Astrocyte (in vitro differentiated cells and primary cell): Measurements from ENCODE around the gene BTN3A1. TPM values are rescaled to one million over a fixed set of nuclear protein-coding genes. Genes with fewer than 3 reads are reported as not detected.

Experiments used
- DNase-seq: peaks from one replicate; pipeline ENCODE4 v3.0.0-alpha.2; 2010; ENCODE audit warnings: low read depth
- FAIRE-seq: peaks from 2 replicates; lab custom pipeline; 2011; peaks lifted over from hg19 to GRCh38; lab: Jason Lieb, UNC
- H2AFZ ChIP-seq: 2 replicates; pipeline ENCODE4 v1.6.0; 2012; ENCODE audit warnings: low read depth, low read length, inconsistent platforms
- H3K27ac ChIP-seq: 2 replicates; pipeline ENCODE4 v1.5.1; 2011; ENCODE audit warnings: low read depth, low read length, inconsistent platforms
- H3K27me3 ChIP-seq: 2 replicates; pipeline ENCODE4 v1.6.0; 2011; ENCODE audit warnings: low read length, inconsistent platforms; ENCODE audit not compliant: insufficient read depth
- H3K36me3 ChIP-seq: 2 replicates; pipeline ENCODE4 v1.5.1; 2011; ENCODE audit warnings: low read length, inconsistent platforms; ENCODE audit not compliant: insufficient read depth
- H3K4me1 ChIP-seq: 2 replicates; pipeline ENCODE4 v1.5.1; 2011; ENCODE audit warnings: low read length, inconsistent platforms; ENCODE audit not compliant: insufficient read depth
- H3K4me2 ChIP-seq: 2 replicates; pipeline ENCODE4 v1.6.0; 2012; ENCODE audit warnings: low read length, inconsistent platforms
- H3K4me3 ChIP-seq: 2 replicates; pipeline ENCODE4 v1.5.1; 2011; ENCODE audit warnings: low read depth, mild to moderate bottlenecking, low read length, inconsistent platforms; ENCODE audit not compliant: insufficient read depth
- H3K79me2 ChIP-seq: 2 replicates; pipeline ENCODE4 v1.6.0; 2012; ENCODE audit warnings: mild to moderate bottlenecking, low read length, inconsistent platforms; ENCODE audit not compliant: insufficient read depth
- H3K9ac ChIP-seq: 2 replicates; pipeline ENCODE4 v1.6.0; 2012; ENCODE audit warnings: mild to moderate bottlenecking, low read length, inconsistent platforms
- H3K9me3 ChIP-seq: 2 replicates; pipeline ENCODE4 v1.5.1; 2012; ENCODE audit warnings: low read depth, mild to moderate bottlenecking, low read length, inconsistent platforms; ENCODE audit not compliant: insufficient read depth
- H4K20me1 ChIP-seq: 2 replicates; pipeline ENCODE4 v1.6.0; 2012; ENCODE audit warnings: low read length, inconsistent platforms; ENCODE audit not compliant: insufficient read depth
- H3K27ac Mint-ChIP-seq: one replicate; pipeline ENCODE4 v1.8.0; 2021; ENCODE audit warnings: mild to moderate bottlenecking, mixed read lengths; ENCODE audit not compliant: unreplicated experiment
- H3K27me3 Mint-ChIP-seq: one replicate; pipeline ENCODE4 v1.8.0; 2021; ENCODE audit warnings: low read depth, mixed read lengths; ENCODE audit not compliant: unreplicated experiment
- H3K36me3 Mint-ChIP-seq: one replicate; pipeline ENCODE4 v1.8.0; 2021; ENCODE audit warnings: low read depth, mixed read lengths; ENCODE audit not compliant: unreplicated experiment
- H3K4me1 Mint-ChIP-seq: one replicate; pipeline ENCODE4 v1.8.0; 2021; ENCODE audit warnings: low read depth, mixed read lengths; ENCODE audit not compliant: unreplicated experiment
- H3K4me3 Mint-ChIP-seq: one replicate; pipeline ENCODE4 v1.8.0; 2021; ENCODE audit warnings: mild to moderate bottlenecking, moderate library complexity, mixed read lengths; ENCODE audit not compliant: unreplicated experiment
- H3K9me3 Mint-ChIP-seq: one replicate; pipeline ENCODE4 v1.8.0; 2021; ENCODE audit warnings: mild to moderate bottlenecking, mixed read lengths; ENCODE audit not compliant: unreplicated experiment
- CTCF ChIP-seq: IDR thresholded peaks from 2 replicates; pipeline ENCODE4 v1.5.1; 2011; ENCODE audit warnings: low read depth, mild to moderate bottlenecking, inconsistent platforms, low read length, moderate library complexity; ENCODE audit not compliant: insufficient read depth
- EZH2 ChIP-seq: IDR thresholded peaks from 2 replicates; pipeline ENCODE4 v1.6.1; 2012; ENCODE audit warnings: mild to moderate bottlenecking, low read length, inconsistent platforms; ENCODE audit not compliant: insufficient read depth
- total RNA-seq: library from RNA; stranded (reverse); gene quantifications from 2 replicates; pipeline ENCODE4 v1.2.1, GENCODE V29; 2021

The BTN3A1 gene
- total RNA-seq, 1 donor from 2014 or later: 22.2 TPM

- Histone ChIP-seq H3K79me2 (no peaks in the 10 kb centered on the region), H3K4me2 (no peak overlapping the region), H3K27me3 (no peaks in the 10 kb centered on the region), H3K4me1 (peaks cover 10% of the 10 kb centered on the region), H3K9me3 (no peaks in the 10 kb centered on the region), H2AFZ (no peak overlapping the region), H4K20me1 (no peaks in the 10 kb centered on the region), H3K4me3 (no peak overlapping the region), H3K27ac (no peak overlapping the region), H3K36me3 (no peaks in the 10 kb centered on the region), H3K9ac (no peak overlapping the region)
- no peak for DNase-seq
- Mint-ChIP-seq H3K36me3 (peaks cover 15% of the 10 kb centered on the region), H3K9me3 (peaks cover 11% of the 10 kb centered on the region), H3K27me3 (no peaks in the 10 kb centered on the region), H3K4me3 (no peak overlapping the region), H3K4me1 (peaks cover 3% of the 10 kb centered on the region), H3K27ac (no peak overlapping the region)
- TF ChIP-seq EZH2: no peak
- TF ChIP-seq CTCF: no peak
- no peak for FAIRE-seq
These were observed 35.5 kb downstream of the BTN3A1 start for GRCh38 chr6:26437550-26437949.

- DNase-seq: no peak
- Mint-ChIP-seq H3K4me3 (no peak overlapping the region), H3K27me3 (no peaks in the 10 kb centered on the region), H3K4me1 (peaks cover 3% of the 10 kb centered on the region), H3K27ac (no peak overlapping the region), H3K36me3 (peaks cover 15% of the 10 kb centered on the region), H3K9me3 (peaks cover 11% of the 10 kb centered on the region)
- TF ChIP-seq EZH2 (no peak), CTCF (no peak)
- no peaks in the 10 kb centered on the region for H4K20me1 ChIP-seq
- peaks cover 7% of the 10 kb centered on the region for H3K4me1 ChIP-seq
- H3K36me3 ChIP-seq: no peaks in the 10 kb centered on the region
- no peak overlapping the region for H3K9ac ChIP-seq
- H3K9me3 ChIP-seq: no peaks in the 10 kb centered on the region
- no peak for FAIRE-seq
- no peak overlapping the region for H3K4me2 ChIP-seq
- H3K27me3 ChIP-seq: no peaks in the 10 kb centered on the region
- no peaks in the 10 kb centered on the region for H3K79me2 ChIP-seq
- H3K4me3 ChIP-seq: no peak overlapping the region
- no peak overlapping the region for H3K27ac ChIP-seq
- H2AFZ ChIP-seq: no peak overlapping the region
These were observed 35.9 kb downstream of the BTN3A1 start for GRCh38 chr6:26438000-26438399.

- H3K4me1 ChIP-seq: peaks cover 7% of the 10 kb centered on the region
- no peaks in the 10 kb centered on the region for H3K36me3 ChIP-seq
- peak overlapping the region; percentile 7 for H3K27ac Mint-ChIP-seq
- no peaks in the 10 kb centered on the region for H4K20me1 ChIP-seq
- H3K4me2 ChIP-seq: peak overlapping the region; percentile 95
- no peaks in the 10 kb centered on the region for H3K9me3 ChIP-seq
- TF ChIP-seq CTCF: no peak
- TF ChIP-seq EZH2: no peak
- peak overlapping the region; percentile 35 for H3K4me3 Mint-ChIP-seq
- H3K9ac ChIP-seq: peak overlapping the region; percentile 89
- H2AFZ ChIP-seq: peak overlapping the region; percentile 87
- H3K27me3 ChIP-seq: no peaks in the 10 kb centered on the region
- H3K4me3 ChIP-seq: peak overlapping the region; percentile 81
- H3K27me3 Mint-ChIP-seq: no peaks in the 10 kb centered on the region
- FAIRE-seq: no peak
- no peak for DNase-seq
- H3K79me2 ChIP-seq: no peaks in the 10 kb centered on the region
- H3K27ac ChIP-seq: peak overlapping the region; percentile 92
- H3K36me3 Mint-ChIP-seq: peaks cover 10% of the 10 kb centered on the region
- H3K9me3 Mint-ChIP-seq: peaks cover 4% of the 10 kb centered on the region
- H3K4me1 Mint-ChIP-seq: peaks cover 3% of the 10 kb centered on the region
These were observed 37.4 kb downstream of the BTN3A1 start for GRCh38 chr6:26439151-26440125.
